ENCODE results near the gene SPACA7.

SPACA7 gene

GRCh38 chr13:112376050-112376681 lies at the start of gene SPACA7:
SPACA7 (plus strand) TSS chr13:112376355; CDS start chr13:112376386, 31 bp downstream.
- DNase-seq: no peak

GRCh38 chr13:112326821-112327370 lies 49.3 kb upstream of the SPACA7 start:
- DNase-seq: no peak

GRCh38 chr13:112328936-112329335 lies 47.2 kb upstream of the SPACA7 start:
- no peak for DNase-seq

- no peak for DNase-seq
These were observed 46.8 kb upstream of the SPACA7 start for GRCh38 chr13:112329376-112329775.

- no peak for DNase-seq
These were observed 46.1 kb upstream of the SPACA7 start for GRCh38 chr13:112330066-112330465.

GRCh38 chr13:112330479-112331381 lies 45.4 kb upstream of the SPACA7 start:
- no peak for DNase-seq

GRCh38 chr13:112331675-112332074 lies 44.5 kb upstream of the SPACA7 start:
- DNase-seq: no peak

GRCh38 chr13:112332727-112333126 lies 43.4 kb upstream of the SPACA7 start:
- DNase-seq: no peak

- DNase-seq: no peak
These were observed 42.2 kb upstream of the SPACA7 start for GRCh38 chr13:112333756-112334543.

- no peak for DNase-seq
These were observed 41.0 kb upstream of the SPACA7 start for GRCh38 chr13:112335135-112335534.

GRCh38 chr13:112341446-112341845 lies 34.7 kb upstream of the SPACA7 start:
- DNase-seq: no peak

- DNase-seq: no peak
These were observed 34.0 kb upstream of the SPACA7 start for GRCh38 chr13:112341976-112342735.

- no peak for DNase-seq
These were observed 33.3 kb upstream of the SPACA7 start for GRCh38 chr13:112342841-112343361.

- no peak for DNase-seq
These were observed 32.6 kb upstream of the SPACA7 start for GRCh38 chr13:112343591-112343990.

GRCh38 chr13:112345826-112346172 lies 30.4 kb upstream of the SPACA7 start:
- DNase-seq: no peak

- DNase-seq: no peak
These were observed 29.8 kb upstream of the SPACA7 start for GRCh38 chr13:112346173-112346898.

GRCh38 chr13:112346899-112347229 lies 29.3 kb upstream of the SPACA7 start:
- DNase-seq: no peak

GRCh38 chr13:112347986-112348385 lies 28.2 kb upstream of the SPACA7 start:
- DNase-seq: no peak

- no peak for DNase-seq
These were observed 27.4 kb upstream of the SPACA7 start for GRCh38 chr13:112348642-112349345.

- DNase-seq: no peak
These were observed 26.5 kb upstream of the SPACA7 start for GRCh38 chr13:112349681-112350080.

GRCh38 chr13:112350300-112350699 lies 25.9 kb upstream of the SPACA7 start:
- DNase-seq: no peak

All from DMS53 (cell line).